ENCODE results near the gene ACTR3C. TPM values are rescaled to one million over a fixed set of nuclear protein-coding genes. Genes with fewer than 3 reads are reported as not detected.
"Not testable (repeated sequence)": the region's sequence is repeated elsewhere in the genome, so short reads cannot be mapped to it uniquely, and the experiment has no call there.

Gene ACTR3C
- total RNA-seq, 2 experiments from 2014 or later = 2.8 to 3.4 TPM

GRCh38 chr7:150332852-150333635 is 9.7 kb upstream of the ACTR3C start:
- Mint-ChIP-seq H3K27me3 (no peaks in the 10 kb centered on the region), H3K4me3 (no peak overlapping the region), H3K36me3 (peaks cover 6% of the 10 kb centered on the region), H3K9me3 (no peaks in the 10 kb centered on the region), H3K27ac (no peak overlapping the region), H3K4me1 (no peaks in the 10 kb centered on the region)
- no peak for DNase-seq

GRCh38 chr7:150330211-150330885 is 7.0 kb upstream of the ACTR3C start:
- H3K27ac Mint-ChIP-seq = no peak overlapping the region
- peaks cover 12% of the 10 kb centered on the region for H3K4me1 Mint-ChIP-seq
- DNase-seq = no peak
- peaks cover 20% of the 10 kb centered on the region for H3K36me3 Mint-ChIP-seq
- H3K4me3 Mint-ChIP-seq = no peak overlapping the region
- H3K9me3 Mint-ChIP-seq = no peaks in the 10 kb centered on the region
- no peaks in the 10 kb centered on the region for H3K27me3 Mint-ChIP-seq

GRCh38 chr7:150329331-150330120 is 6.2 kb upstream of the ACTR3C start:
- peaks cover 20% of the 10 kb centered on the region for H3K4me1 Mint-ChIP-seq
- no peak for DNase-seq
- no peaks in the 10 kb centered on the region for H3K27me3 Mint-ChIP-seq
- no peak overlapping the region for H3K27ac Mint-ChIP-seq
- H3K4me3 Mint-ChIP-seq = no peak overlapping the region
- no peaks in the 10 kb centered on the region for H3K9me3 Mint-ChIP-seq
- peaks cover 28% of the 10 kb centered on the region for H3K36me3 Mint-ChIP-seq

GRCh38 chr7:150327308-150327707 is 4.0 kb upstream of the ACTR3C start:
- peaks cover 39% of the 10 kb centered on the region for H3K36me3 Mint-ChIP-seq
- H3K4me1 Mint-ChIP-seq = peaks cover 28% of the 10 kb centered on the region
- H3K9me3 Mint-ChIP-seq = no peaks in the 10 kb centered on the region
- DNase-seq = no peak
- no peaks in the 10 kb centered on the region for H3K27me3 Mint-ChIP-seq
- H3K27ac Mint-ChIP-seq = no peak overlapping the region
- no peak overlapping the region for H3K4me3 Mint-ChIP-seq

- no peaks in the 10 kb centered on the region for H3K27me3 Mint-ChIP-seq
- no peak for DNase-seq
- peaks cover 44% of the 10 kb centered on the region for H3K36me3 Mint-ChIP-seq
- no peak overlapping the region for H3K27ac Mint-ChIP-seq
- no peak overlapping the region for H3K4me3 Mint-ChIP-seq
- no peaks in the 10 kb centered on the region for H3K9me3 Mint-ChIP-seq
- H3K4me1 Mint-ChIP-seq = peaks cover 34% of the 10 kb centered on the region
Measured at GRCh38 chr7:150326657-150327268, 3.4 kb upstream of the ACTR3C start.

- Mint-ChIP-seq H3K27ac (no peak overlapping the region), H3K4me1 (peaks cover 42% of the 10 kb centered on the region), H3K36me3 (peaks cover 50% of the 10 kb centered on the region), H3K9me3 (no peaks in the 10 kb centered on the region), H3K4me3 (no peak overlapping the region), H3K27me3 (no peaks in the 10 kb centered on the region)
- no peak for DNase-seq
Measured at GRCh38 chr7:150325901-150326300, 2.6 kb upstream of the ACTR3C start.

- no peak for DNase-seq
- Mint-ChIP-seq H3K27ac (peak overlapping the region; percentile 6), H3K4me1 (peaks cover 45% of the 10 kb centered on the region), H3K4me3 (peak overlapping the region; percentile 96), H3K9me3 (no peaks in the 10 kb centered on the region), H3K27me3 (no peaks in the 10 kb centered on the region), H3K36me3 (peaks cover 52% of the 10 kb centered on the region)
Measured at GRCh38 chr7:150325110-150325611, 1.8 kb upstream of the ACTR3C start.

GRCh38 chr7:150324373-150324961 is 1.1 kb upstream of the ACTR3C start:
- peak overlapping the region; percentile 96 for H3K4me3 Mint-ChIP-seq
- peak overlapping the region; percentile 97 for H3K27ac Mint-ChIP-seq
- no peaks in the 10 kb centered on the region for H3K9me3 Mint-ChIP-seq
- peaks cover 52% of the 10 kb centered on the region for H3K36me3 Mint-ChIP-seq
- H3K4me1 Mint-ChIP-seq = peaks cover 45% of the 10 kb centered on the region
- no peak for DNase-seq
- H3K27me3 Mint-ChIP-seq = no peaks in the 10 kb centered on the region

- peak overlapping the region; percentile 97 for H3K27ac Mint-ChIP-seq
- H3K4me3 Mint-ChIP-seq = peak overlapping the region; percentile 96
- peaks cover 45% of the 10 kb centered on the region for H3K4me1 Mint-ChIP-seq
Measured at GRCh38 chr7:150323682-150324372, 482 bp upstream of the ACTR3C start.

GRCh38 chr7:150322114-150322832 is 1.1 kb downstream of the ACTR3C start:
- peak overlapping the region; percentile 96 for H3K4me3 Mint-ChIP-seq
- H3K36me3 Mint-ChIP-seq = peaks cover 55% of the 10 kb centered on the region
- no peaks in the 10 kb centered on the region for H3K9me3 Mint-ChIP-seq
- peak; percentile 67 for DNase-seq
- H3K27me3 Mint-ChIP-seq = no peaks in the 10 kb centered on the region
- H3K4me1 Mint-ChIP-seq = peaks cover 45% of the 10 kb centered on the region
- peak overlapping the region; percentile 100 for H3K27ac Mint-ChIP-seq

More at GRCh38 chr7:150323682-150324372, 482 bp upstream of the ACTR3C start:
- Mint-ChIP-seq H3K36me3 (peaks cover 52% of the 10 kb centered on the region), H3K27me3 (no peaks in the 10 kb centered on the region), H3K9me3 (no peaks in the 10 kb centered on the region)
- no peak for DNase-seq

GRCh38 chr7:150321788-150322113 is 1.6 kb downstream of the ACTR3C start:
- Mint-ChIP-seq H3K4me3 (peak overlapping the region; percentile 96), H3K36me3 (peaks cover 51% of the 10 kb centered on the region), H3K27ac (peak overlapping the region; percentile 100), H3K9me3 (no peaks in the 10 kb centered on the region), H3K4me1 (peaks cover 42% of the 10 kb centered on the region), H3K27me3 (no peaks in the 10 kb centered on the region)
- no peak for DNase-seq

- no peak overlapping the region for H3K27ac Mint-ChIP-seq
- H3K4me3 Mint-ChIP-seq = no peak overlapping the region
- no peaks in the 10 kb centered on the region for H3K27me3 Mint-ChIP-seq
- H3K36me3 Mint-ChIP-seq = peaks cover 26% of the 10 kb centered on the region
- DNase-seq = no peak
- H3K4me1 Mint-ChIP-seq = peaks cover 19% of the 10 kb centered on the region
- no peaks in the 10 kb centered on the region for H3K9me3 Mint-ChIP-seq
Measured at GRCh38 chr7:150317748-150318444, 5.4 kb downstream of the ACTR3C start.

GRCh38 chr7:150316987-150317386 is 6.4 kb downstream of the ACTR3C start:
- not testable (repeated sequence) for H3K27ac Mint-ChIP-seq, DNase-seq, H3K4me3 Mint-ChIP-seq, H3K27me3 Mint-ChIP-seq, H3K9me3 Mint-ChIP-seq
- Mint-ChIP-seq H3K4me1 (peaks cover 13% of the 10 kb centered on the region), H3K36me3 (peaks cover 20% of the 10 kb centered on the region)

All from activated naive CD8-positive, alpha-beta T cell treated with anti-CD3 and anti-CD28 coated beads for 36 hours (primary cell).